K562 (cell line): ENCODE measurements around the gene IL2RG. TPM values are rescaled to one million over a fixed set of nuclear protein-coding genes. Genes with fewer than 3 reads are reported as not detected.
A peak's percentile ranks its signal among the peaks of the same experiment; 100 is the strongest.

Experiments
- ATAC-seq: fragments of 200-7000 bp; cut with Tn5 transposase; 3 replicates; pipeline ENCODE4 v1.9.1; 2020; ENCODE audit warnings: moderate library complexity
- BruUV-seq: library from RNA; stranded (reverse); fragments of 400-500 nt; replicated peaks from 2 replicates; lab custom pipeline; 2021; lab: Mats Ljungman, UMichigan
- CTCF ChIA-PET: fragments of 300-600 bp; formaldehyde crosslinking; extraction: SDS; loops from one replicate; lab custom pipeline; 2021; ENCODE audit warnings: low intra/inter-chr PET ratio; lab: Yijun Ruan, JAX
- POLR2A ChIA-PET: fragments of 300-600, 350-650 bp; sonication (Branson Sonifier 250); formaldehyde crosslinking; extraction: SDS; loops from one replicate; lab custom pipeline; 2021; ENCODE audit warnings: antibody characterized with exemption, inconsistent platforms; lab: Yijun Ruan, JAX
- DNase-seq, 4 experiments: peaks; one replicate each; pipeline versions ENCODE4 v3.0.0 to v3.0.0-alpha.2; 2011 to 2018; ENCODE audit warnings: low spot score in 3 of 4, mixed read lengths in 3 of 4; ENCODE audit errors: extremely low read depth in 1 of 4
- FAIRE-seq: peaks from 2 replicates; lab custom pipeline; 2011; peaks lifted over from hg19 to GRCh38; lab: Jason Lieb, UNC
- H2AFZ ChIP-seq: 2 replicates; pipeline ENCODE4 v1.6.0; 2011; ENCODE audit warnings: low read depth, low read length, control low read depth, inconsistent platforms
- H3K27ac ChIP-seq: fragments of 200-600 bp; 3 replicates; pipeline ENCODE4 v1.8.0; 2011; ENCODE audit warnings: low read depth, mild to moderate bottlenecking, control low read depth, inconsistent platforms, low read length, moderate library complexity, mixed read lengths; ENCODE audit errors: extremely low read depth
- H3K27me3 ChIP-seq, 2 experiments: fragments of 300-600 bp in 1 of 2; 2 replicates in 1 of 2; 3 replicates in 1 of 2; pipeline versions ENCODE4 v1.6.0 to v1.8.0; 2011; ENCODE audit warnings: inconsistent platforms in 2 of 2, low read length in 2 of 2, mild to moderate bottlenecking in 1 of 2, mixed read lengths in 1 of 2, moderate library complexity in 1 of 2; ENCODE audit not compliant: control insufficient read depth in 2 of 2, insufficient read depth in 2 of 2
- H3K36me3 ChIP-seq: fragments of 300-600 bp; 3 replicates; pipeline ENCODE4 v1.8.0; 2011; ENCODE audit warnings: mild to moderate bottlenecking, low read length, inconsistent platforms; ENCODE audit not compliant: control insufficient read depth, insufficient read depth
- H3K4me1 ChIP-seq, 2 experiments: fragments of 200-600 bp in 1 of 2; replicated peaks in 1 of 2; 2 replicates in 1 of 2; 3 replicates in 1 of 2; pipeline versions ENCODE4 v1.5.1 to v1.8.0; 2011; ENCODE audit warnings: inconsistent platforms in 2 of 2, low read length in 2 of 2, mild to moderate bottlenecking in 1 of 2, mixed read lengths in 1 of 2, moderate library complexity in 1 of 2; ENCODE audit not compliant: control insufficient read depth in 2 of 2, insufficient read depth in 2 of 2
- H3K4me2 ChIP-seq: 2 replicates; pipeline ENCODE4 v1.6.1; 2011; ENCODE audit warnings: low read length, control low read depth, inconsistent platforms, mixed read lengths; ENCODE audit not compliant: insufficient read depth
- H3K4me3 ChIP-seq: fragments of 200-600 bp; sonication (generic), shearing (Covaris generic); 2 replicates; pipeline ENCODE4 v1.5.1; 2016; ENCODE audit warnings: control low read depth, inconsistent platforms
- H3K79me2 ChIP-seq: fragments of 200-600 bp; 3 replicates; pipeline ENCODE4 v1.8.0; 2011; ENCODE audit warnings: low read length, inconsistent platforms; ENCODE audit not compliant: control insufficient read depth, insufficient read depth
- H3K9ac ChIP-seq, 2 experiments: 2 replicates each; pipeline versions ENCODE4 v1.6.0 to v1.6.1; 2011; ENCODE audit warnings: low read depth in 2 of 2, low read length in 2 of 2, control low read depth in 1 of 2, inconsistent platforms in 1 of 2, mild to moderate bottlenecking in 1 of 2, mixed read lengths in 1 of 2; ENCODE audit not compliant: insufficient read depth in 1 of 2
- H3K9me1 ChIP-seq: one replicate; pipeline ENCODE4 v1.6.0; 2011; ENCODE audit warnings: inconsistent platforms, mild to moderate bottlenecking, low read length, moderate library complexity; ENCODE audit not compliant: control insufficient read depth, insufficient read depth
- H3K9me3 ChIP-seq: replicated peaks from 2 replicates; pipeline ENCODE4 v1.5.1; 2011; ENCODE audit warnings: low read depth, low read length, inconsistent platforms; ENCODE audit not compliant: control insufficient read depth, insufficient read depth
- H4K20me1 ChIP-seq: replicated peaks from 2 replicates; pipeline ENCODE4 v1.6.1; 2011; ENCODE audit warnings: low read length, inconsistent platforms, mixed read lengths; ENCODE audit not compliant: control insufficient read depth, insufficient read depth
- BRCA1 ChIP-seq, 2 experiments: fragments of 450-650 bp in 1 of 2; sonication (generic) in 1 of 2; formaldehyde crosslinking in 1 of 2; IDR thresholded peaks; 2 replicates each; pipeline versions ENCODE4 v1.5.0 to v1.6.1; 2017 to 2020; ENCODE audit warnings: mild to moderate bottlenecking in 1 of 2, missing genetic modification reagents in 1 of 2
- CXXC5 ChIP-seq: fragments of 250-450 bp; sonication (Bioruptor Pico); IDR thresholded peaks from 2 replicates; pipeline ENCODE4 v1.8.0; 2022; ENCODE audit warnings: inconsistent platforms, mild to moderate bottlenecking, moderate library complexity
- DNMT1 ChIP-seq: fragments of 450-650 bp; IDR thresholded peaks from 2 replicates; pipeline ENCODE4 v1.6.1; 2016; ENCODE audit warnings: antibody characterized with exemption, mild to moderate bottlenecking
- FIP1L1 ChIP-seq: fragments of 200-400 bp; formaldehyde crosslinking; IDR thresholded peaks from 2 replicates; pipeline ENCODE4 v1.6.1; 2018; ENCODE audit warnings: mild to moderate bottlenecking, low read depth, low read length; ENCODE audit not compliant: poor library complexity, severe bottlenecking
- HDGF ChIP-seq: fragments of 450-650 bp; IDR thresholded peaks from 2 replicates; pipeline ENCODE4 v1.6.1; 2016
- HNRNPLL ChIP-seq: fragments of 200-400 bp; formaldehyde crosslinking; IDR thresholded peaks from 2 replicates; pipeline ENCODE4 v1.6.1; 2017; ENCODE audit warnings: low read length, low read depth, mild to moderate bottlenecking; ENCODE audit not compliant: poor library complexity, severe bottlenecking
- HNRNPUL1 ChIP-seq: fragments of 200-400 bp; formaldehyde crosslinking; IDR thresholded peaks from 2 replicates; pipeline ENCODE4 v1.6.1; 2017; ENCODE audit warnings: low read length
- MIER1 ChIP-seq: fragments of 450-650 bp; IDR thresholded peaks from 2 replicates; pipeline ENCODE4 v1.6.1; 2016; ENCODE audit warnings: antibody characterized with exemption, mild to moderate bottlenecking, low read depth
- TFAM ChIP-seq: fragments of 250-450 bp; sonication (Bioruptor Pico); conservative IDR thresholded peaks from 2 replicates; pipeline ENCODE4 v1.5.0; 2021; ENCODE audit warnings: mild to moderate bottlenecking, moderate library complexity
- THRAP3 ChIP-seq: fragments of 450-650 bp; IDR thresholded peaks from 2 replicates; pipeline ENCODE4 v1.6.1; 2016; ENCODE audit warnings: mild to moderate bottlenecking, inconsistent platforms, borderline replicate concordance
- ZNF174 ChIP-seq: fragments of 250-450 bp; sonication (Bioruptor Pico); IDR thresholded peaks from 2 replicates; pipeline ENCODE4 v1.4.0; 2020; ENCODE audit warnings: mild to moderate bottlenecking
- ZNF224 ChIP-seq: sonication (generic); formaldehyde crosslinking; IDR thresholded peaks from 2 replicates; pipeline ENCODE4 v1.8.0; 2022; ENCODE audit warnings: mild to moderate bottlenecking, missing genetic modification reagents
- ZNF324 ChIP-seq: fragments of 250-450 bp; sonication (Bioruptor Pico); IDR thresholded peaks from 2 replicates; pipeline ENCODE4 v1.4.0; 2020; ENCODE audit warnings: mild to moderate bottlenecking
- WGBS: fragments of 100-300 bp; shearing (Covaris generic); methylation state at CpG from one replicate; pipeline ENCODE4 v1.1.6; 2016; ENCODE audit warnings: low coverage, mixed read lengths; ENCODE audit not compliant: insufficient coverage; ENCODE audit errors: missing lambda C conversion rate; 5-methylcytosine and 5-hydroxymethylcytosine counted together
- in situ Hi-C: fragments of 300-500 bp; cut with MboI; formaldehyde crosslinking; loops from 4 replicates; pipeline ENCODE4 v1.15.0; 2018; ENCODE audit warnings: inconsistent platforms, mixed read lengths
- intact Hi-C: fragments of 100-400 bp; cut with micrococcal nuclease; formaldehyde crosslinking; loops from 2 replicates; pipeline ENCODE4 v1.14.2; 2022
- polyA plus RNA-seq, 8 experiments: library from polyadenylated mRNA; depleted of rRNA in 4 of 8; stranded (reverse) in 5 of 8; unstranded in 3 of 8; fragments of >200 nt; fragmentation: Nextera tagmentation in 2 of 8; fragmentation: Illumina TruSeq in 1 of 8; extraction: Ambion mirVana in 2 of 8; extraction: Trizol in 1 of 8; gene quantifications; 2 replicates each; pipeline versions ENCODE4 v1.2.1 to v1.2.3, GENCODE V29; 2011 to 2014; ENCODE audit warnings: inconsistent platforms in 1 of 8, missing spikeins in 1 of 8
- total RNA-seq, 7 experiments: library from RNA; depleted of rRNA in 6 of 7; stranded (reverse); fragments of >200 nt in 6 of 7; fragmentation: Illumina TruSeq in 2 of 7; extraction: Trizol in 2 of 7; gene quantifications; 2 replicates each; pipeline versions ENCODE4 v1.2.1 to v1.2.3, GENCODE V29; 2011 to 2021; ENCODE audit warnings: low replicate concordance in 1 of 7
- TF ChIP-seq, protein P1 (sequence below): fragments of 150-350 bp; IDR thresholded peaks from 2 replicates; pipeline ENCODE4 v1.6.1; 2014; ENCODE audit warnings: low read depth, mild to moderate bottlenecking, low read length, borderline replicate concordance

The IL2RG gene
- total and polyA plus RNA-seq, 9 of the 15 experiments (the other 6 are each of a cell fraction or from before 2014, with no cell fraction given), result 5.5 to 55.4 (median 19.7) TPM

GRCh38 chrX:71096760-71097032 lies 14.7 kb downstream of the IL2RG start:
- no peak for FAIRE-seq
- intact Hi-C loops, result no loop called here

More at GRCh38 chrX:71096760-71097032, 14.7 kb downstream of the IL2RG start:
- in situ Hi-C loops, result loop anchor here (5.0 kb wide), 1 partner anchor 81 kb away; no protein-coding TSS in a partner anchor
- Histone ChIP-seq H3K9me3 (no peaks in the 10 kb centered on the region), H3K27ac (no peak overlapping the region; the same call in 1 of the 3 replicates), H3K4me1 (peaks cover 28% of the 10 kb centered on the region in 2 experiments; a peak in 4 of 5 replicates), H3K9me1 (no peaks in the 10 kb centered on the region), H3K9ac (peak overlapping the region; percentile 73 to 95), H3K4me3 (peak overlapping the region; percentile 59), H2AFZ (peak overlapping the region; percentile 87), H3K36me3 (peaks cover 3% of the 10 kb centered on the region; the same call in 1 of the 3 replicates), H3K79me2 (peaks cover 11% of the 10 kb centered on the region), H4K20me1 (no peaks in the 10 kb centered on the region), H3K4me2 (peak overlapping the region; percentile 94), H3K27me3 (no peaks in the 10 kb centered on the region)
- ATAC-seq (peak; percentile 6; the same call in 2 of the 3 replicates), DNase-seq (no peak)
- TF ChIP-seq ZNF174 (CRISPR knock-in tag) (no peak), MIER1 (no peak), DNMT1 (no peak), HNRNPUL1 (no peak), BRCA1 (IDR thresholded peaks at IDR 0.05) (no peak), BRCA1 (CRISPR knock-in tag; IDR thresholded peaks at IDR 0.05) (no peak), HNRNPLL (no peak), TFAM (CRISPR knock-in tag) (no peak), THRAP3 (no peak), ZNF324 (CRISPR knock-in tag) (no peak), ZNF224 (CRISPR knock-in tag) (no peak), FIP1L1 (no peak), CXXC5 (no peak), HDGF (no peak)
- TF ChIP-seq, protein P1, sequence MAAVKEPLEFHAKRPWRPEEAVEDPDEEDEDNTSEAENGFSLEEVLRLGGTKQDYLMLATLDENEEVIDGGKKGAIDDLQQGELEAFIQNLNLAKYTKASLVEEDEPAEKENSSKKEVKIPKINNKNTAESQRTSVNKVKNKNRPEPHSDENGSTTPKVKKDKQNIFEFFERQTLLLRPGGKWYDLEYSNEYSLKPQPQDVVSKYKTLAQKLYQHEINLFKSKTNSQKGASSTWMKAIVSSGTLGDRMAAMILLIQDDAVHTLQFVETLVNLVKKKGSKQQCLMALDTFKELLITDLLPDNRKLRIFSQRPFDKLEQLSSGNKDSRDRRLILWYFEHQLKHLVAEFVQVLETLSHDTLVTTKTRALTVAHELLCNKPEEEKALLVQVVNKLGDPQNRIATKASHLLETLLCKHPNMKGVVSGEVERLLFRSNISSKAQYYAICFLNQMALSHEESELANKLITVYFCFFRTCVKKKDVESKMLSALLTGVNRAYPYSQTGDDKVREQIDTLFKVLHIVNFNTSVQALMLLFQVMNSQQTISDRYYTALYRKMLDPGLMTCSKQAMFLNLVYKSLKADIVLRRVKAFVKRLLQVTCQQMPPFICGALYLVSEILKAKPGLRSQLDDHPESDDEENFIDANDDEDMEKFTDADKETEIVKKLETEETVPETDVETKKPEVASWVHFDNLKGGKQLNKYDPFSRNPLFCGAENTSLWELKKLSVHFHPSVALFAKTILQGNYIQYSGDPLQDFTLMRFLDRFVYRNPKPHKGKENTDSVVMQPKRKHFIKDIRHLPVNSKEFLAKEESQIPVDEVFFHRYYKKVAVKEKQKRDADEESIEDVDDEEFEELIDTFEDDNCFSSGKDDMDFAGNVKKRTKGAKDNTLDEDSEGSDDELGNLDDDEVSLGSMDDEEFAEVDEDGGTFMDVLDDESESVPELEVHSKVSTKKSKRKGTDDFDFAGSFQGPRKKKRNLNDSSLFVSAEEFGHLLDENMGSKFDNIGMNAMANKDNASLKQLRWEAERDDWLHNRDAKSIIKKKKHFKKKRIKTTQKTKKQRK, result no peak
- CTCF ChIA-PET, result interaction anchor here (1.0 kb wide), 1 partner anchor 83 kb away, joined by 3 read pairs; no protein-coding TSS in a partner anchor
- POLR2A ChIA-PET, result interaction anchor here (0.8 kb wide), 1 partner anchor 22 kb away, joined by 4 read pairs; the partner anchor contains the start of gene MED12
- no TSS peak for BruUV-seq
- WGBS, result 8% methylated on average over 2 of the region's 9 CpGs
